Memory B cell (primary cell): ENCODE data around the gene CFC1.
"Not testable (repeated sequence)": the region's sequence is repeated elsewhere in the genome, so short reads cannot be mapped to it uniquely, and the experiment has no call there.

Experiments used
- ATAC-seq: fragments of 150-1000 bp; cut with Tn5 transposase; 2 replicates; pipeline ENCODE4 v1.10.0; 2021; ENCODE audit warnings: low read depth, mild to moderate bottlenecking, moderate library complexity
- DNase-seq, 2 donors: peaks; one replicate each; pipeline ENCODE4 v3.0.0; 2022; ENCODE audit warnings: low spot score in 2 of 2
- H3K27ac Mint-ChIP-seq: one replicate; pipeline ENCODE4 v1.8.0; 2022; ENCODE audit warnings: mild to moderate bottlenecking, moderate library complexity, mixed read lengths
- H3K27me3 Mint-ChIP-seq: one replicate; pipeline ENCODE4 v1.8.0; 2022; ENCODE audit warnings: mixed read lengths
- H3K36me3 Mint-ChIP-seq: one replicate; pipeline ENCODE4 v1.8.0; 2022; ENCODE audit warnings: mild to moderate bottlenecking, mixed read lengths
- H3K4me1 Mint-ChIP-seq: one replicate; pipeline ENCODE4 v1.8.0; 2022; ENCODE audit warnings: mixed read lengths
- H3K4me3 Mint-ChIP-seq: one replicate; pipeline ENCODE4 v1.8.0; 2022; ENCODE audit warnings: mild to moderate bottlenecking, moderate library complexity, mixed read lengths
- H3K9me3 Mint-ChIP-seq: one replicate; pipeline ENCODE4 v1.8.0; 2022; ENCODE audit warnings: mixed read lengths

CFC1 gene

GRCh38 chr2:130599393-130599792 is at the start of gene CFC1:
Gene CFC1, minus strand, starts transcription at chr2:130599575. Its CDS starts 288 bp downstream, at chr2:130599287.
- H3K27me3 Mint-ChIP-seq, DNase-seq, H3K36me3 Mint-ChIP-seq, H3K4me3 Mint-ChIP-seq, H3K9me3 Mint-ChIP-seq, ATAC-seq, H3K4me1 Mint-ChIP-seq, H3K27ac Mint-ChIP-seq: not testable (repeated sequence)

GRCh38 chr2:130641688-130642087 is 42.3 kb upstream of the CFC1 start:
- not testable (repeated sequence) for H3K4me1 Mint-ChIP-seq, H3K4me3 Mint-ChIP-seq, DNase-seq, H3K9me3 Mint-ChIP-seq, H3K27me3 Mint-ChIP-seq, H3K27ac Mint-ChIP-seq, H3K36me3 Mint-ChIP-seq, ATAC-seq

- DNase-seq, H3K4me3 Mint-ChIP-seq, H3K36me3 Mint-ChIP-seq, H3K9me3 Mint-ChIP-seq, H3K27me3 Mint-ChIP-seq, H3K27ac Mint-ChIP-seq, H3K4me1 Mint-ChIP-seq, ATAC-seq: not testable (repeated sequence)
These were observed 39.6 kb upstream of the CFC1 start for GRCh38 chr2:130638973-130639372.

GRCh38 chr2:130628784-130629475 is 29.6 kb upstream of the CFC1 start:
- H3K9me3 Mint-ChIP-seq, H3K4me1 Mint-ChIP-seq, ATAC-seq, H3K4me3 Mint-ChIP-seq, H3K27ac Mint-ChIP-seq, DNase-seq, H3K36me3 Mint-ChIP-seq, H3K27me3 Mint-ChIP-seq: not testable (repeated sequence)

- ATAC-seq, H3K36me3 Mint-ChIP-seq, H3K27ac Mint-ChIP-seq, H3K4me1 Mint-ChIP-seq, H3K9me3 Mint-ChIP-seq, H3K4me3 Mint-ChIP-seq, DNase-seq, H3K27me3 Mint-ChIP-seq: not testable (repeated sequence)
These were observed 11.8 kb upstream of the CFC1 start, which contains the start of gene POTEJ for GRCh38 chr2:130611140-130611539. Gene POTEJ, plus strand, starts transcription at chr2:130611440. Its CDS starts 93 bp downstream, at chr2:130611533.

GRCh38 chr2:130610486-130610885 is 11.1 kb upstream of the CFC1 start:
- DNase-seq, H3K27ac Mint-ChIP-seq: not testable (repeated sequence)

GRCh38 chr2:130609002-130609920 is 9.9 kb upstream of the CFC1 start:
- DNase-seq, H3K4me3 Mint-ChIP-seq, H3K27me3 Mint-ChIP-seq, H3K9me3 Mint-ChIP-seq, H3K27ac Mint-ChIP-seq, ATAC-seq, H3K4me1 Mint-ChIP-seq, H3K36me3 Mint-ChIP-seq: not testable (repeated sequence)

More at GRCh38 chr2:130610486-130610885, 11.1 kb upstream of the CFC1 start:
- not testable (repeated sequence) for H3K27me3 Mint-ChIP-seq, H3K4me3 Mint-ChIP-seq, H3K4me1 Mint-ChIP-seq, H3K9me3 Mint-ChIP-seq, H3K36me3 Mint-ChIP-seq, ATAC-seq

- H3K4me1 Mint-ChIP-seq, H3K27ac Mint-ChIP-seq, DNase-seq, ATAC-seq, H3K36me3 Mint-ChIP-seq, H3K9me3 Mint-ChIP-seq, H3K27me3 Mint-ChIP-seq, H3K4me3 Mint-ChIP-seq: not testable (repeated sequence)
These were observed 9.1 kb upstream of the CFC1 start for GRCh38 chr2:130608276-130609001.

- H3K27me3 Mint-ChIP-seq, H3K4me3 Mint-ChIP-seq, H3K9me3 Mint-ChIP-seq, H3K27ac Mint-ChIP-seq, ATAC-seq, H3K36me3 Mint-ChIP-seq, H3K4me1 Mint-ChIP-seq, DNase-seq: not testable (repeated sequence)
These were observed 2.4 kb upstream of the CFC1 start for GRCh38 chr2:130601648-130602302.

GRCh38 chr2:130599926-130600325 is 551 bp upstream of the CFC1 start:
- not testable (repeated sequence) for H3K36me3 Mint-ChIP-seq

GRCh38 chr2:130598463-130598862 is 912 bp downstream of the CFC1 start:
- not testable (repeated sequence) for H3K9me3 Mint-ChIP-seq, H3K27me3 Mint-ChIP-seq, H3K4me3 Mint-ChIP-seq, H3K36me3 Mint-ChIP-seq, H3K4me1 Mint-ChIP-seq, DNase-seq, ATAC-seq, H3K27ac Mint-ChIP-seq

More at GRCh38 chr2:130599926-130600325, 551 bp upstream of the CFC1 start:
- H3K27me3 Mint-ChIP-seq, H3K4me3 Mint-ChIP-seq, H3K4me1 Mint-ChIP-seq, H3K27ac Mint-ChIP-seq, ATAC-seq, DNase-seq, H3K9me3 Mint-ChIP-seq: not testable (repeated sequence)

- H3K4me1 Mint-ChIP-seq, H3K4me3 Mint-ChIP-seq, H3K27ac Mint-ChIP-seq, H3K9me3 Mint-ChIP-seq, H3K27me3 Mint-ChIP-seq, H3K36me3 Mint-ChIP-seq, DNase-seq, ATAC-seq: not testable (repeated sequence)
These were observed 1.4 kb downstream of the CFC1 start for GRCh38 chr2:130597994-130598393.

- not testable (repeated sequence) for DNase-seq, H3K36me3 Mint-ChIP-seq, H3K27me3 Mint-ChIP-seq, H3K4me1 Mint-ChIP-seq, H3K27ac Mint-ChIP-seq, H3K9me3 Mint-ChIP-seq, ATAC-seq, H3K4me3 Mint-ChIP-seq
These were observed 2.6 kb downstream of the CFC1 start for GRCh38 chr2:130596757-130597156.
